AG09309 (cell line): ENCODE results near the gene ATG4B.
"Not testable (repeated sequence)": the region's sequence is repeated elsewhere in the genome, so short reads cannot be mapped to it uniquely, and the experiment has no call there.

Experiments
- DNase-seq: peaks from one replicate; pipeline ENCODE4 v3.0.0-alpha.2; 2010; ENCODE audit warnings: low read depth
- H3K4me3 ChIP-seq: 2 replicates; pipeline ENCODE4 v1.5.1; 2011; ENCODE audit warnings: mild to moderate bottlenecking, low read depth, low read length, moderate library complexity; ENCODE audit not compliant: control insufficient read depth
- TF ChIP-seq, protein P1 (sequence below): IDR thresholded peaks from 2 replicates; pipeline ENCODE4 v1.5.1; 2011; ENCODE audit warnings: mild to moderate bottlenecking, low read depth, low read length, inconsistent platforms; ENCODE audit not compliant: insufficient read depth, control insufficient read depth; ENCODE audit errors: missing control alignments

The ATG4B gene

DNA sequence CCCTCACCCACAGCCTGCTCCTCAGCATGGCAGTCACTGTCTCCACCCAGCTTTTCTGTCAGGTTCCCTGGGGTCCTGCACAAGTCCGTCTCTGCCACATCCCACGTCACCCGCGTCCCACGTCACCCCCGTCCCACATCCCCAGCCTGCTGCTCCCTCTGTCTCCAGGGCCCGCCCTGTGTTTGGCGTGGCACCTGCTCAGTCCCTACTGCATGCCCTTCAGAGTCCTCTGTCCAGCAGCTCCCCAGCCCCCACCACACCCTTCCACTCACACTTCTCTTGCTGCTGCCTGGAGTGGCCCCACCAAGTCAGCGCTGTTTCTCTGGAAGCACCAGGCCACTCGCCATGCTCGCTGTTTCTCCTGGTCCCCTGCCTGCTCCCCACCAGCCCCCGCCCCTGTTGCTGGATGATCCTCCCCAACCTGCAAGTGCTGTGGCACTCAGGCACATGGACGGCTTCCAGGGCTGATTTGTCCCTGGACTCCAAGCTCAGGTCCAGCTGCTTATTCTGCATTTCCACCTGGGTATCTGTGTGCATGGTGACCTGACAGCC is 18.8 kb downstream of the ATG4B start:
- TF ChIP-seq, protein P1, sequence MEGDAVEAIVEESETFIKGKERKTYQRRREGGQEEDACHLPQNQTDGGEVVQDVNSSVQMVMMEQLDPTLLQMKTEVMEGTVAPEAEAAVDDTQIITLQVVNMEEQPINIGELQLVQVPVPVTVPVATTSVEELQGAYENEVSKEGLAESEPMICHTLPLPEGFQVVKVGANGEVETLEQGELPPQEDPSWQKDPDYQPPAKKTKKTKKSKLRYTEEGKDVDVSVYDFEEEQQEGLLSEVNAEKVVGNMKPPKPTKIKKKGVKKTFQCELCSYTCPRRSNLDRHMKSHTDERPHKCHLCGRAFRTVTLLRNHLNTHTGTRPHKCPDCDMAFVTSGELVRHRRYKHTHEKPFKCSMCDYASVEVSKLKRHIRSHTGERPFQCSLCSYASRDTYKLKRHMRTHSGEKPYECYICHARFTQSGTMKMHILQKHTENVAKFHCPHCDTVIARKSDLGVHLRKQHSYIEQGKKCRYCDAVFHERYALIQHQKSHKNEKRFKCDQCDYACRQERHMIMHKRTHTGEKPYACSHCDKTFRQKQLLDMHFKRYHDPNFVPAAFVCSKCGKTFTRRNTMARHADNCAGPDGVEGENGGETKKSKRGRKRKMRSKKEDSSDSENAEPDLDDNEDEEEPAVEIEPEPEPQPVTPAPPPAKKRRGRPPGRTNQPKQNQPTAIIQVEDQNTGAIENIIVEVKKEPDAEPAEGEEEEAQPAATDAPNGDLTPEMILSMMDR: no peak
- no peak for DNase-seq
- no peak overlapping the region for H3K4me3 ChIP-seq

DNA sequence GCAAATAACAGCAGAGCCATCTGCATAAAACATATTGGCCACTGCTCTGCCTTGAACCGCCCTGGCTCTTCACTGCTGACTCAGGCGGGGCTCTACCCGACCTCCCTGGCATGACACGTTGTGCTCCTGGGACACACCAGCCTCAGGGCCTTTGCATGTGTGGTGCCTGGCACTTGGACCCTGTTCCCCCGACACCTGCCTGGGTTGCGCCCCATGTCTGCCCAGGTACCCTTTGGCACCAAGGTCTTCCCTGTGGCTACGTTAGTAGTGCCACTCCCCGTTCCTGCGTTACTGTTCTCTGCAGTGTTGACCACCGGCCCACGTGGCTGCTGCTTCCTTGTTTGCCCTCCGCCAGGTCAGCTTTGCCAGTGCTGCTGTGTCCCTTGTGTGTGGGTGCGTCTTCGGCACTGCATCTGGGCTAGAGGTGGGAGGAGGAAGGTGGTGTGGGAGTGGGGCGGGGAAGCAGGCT is 20.3 kb downstream of the ATG4B start:
- TF ChIP-seq, protein P1: no peak
- DNase-seq: no peak
- H3K4me3 ChIP-seq: no peak overlapping the region

DNA sequence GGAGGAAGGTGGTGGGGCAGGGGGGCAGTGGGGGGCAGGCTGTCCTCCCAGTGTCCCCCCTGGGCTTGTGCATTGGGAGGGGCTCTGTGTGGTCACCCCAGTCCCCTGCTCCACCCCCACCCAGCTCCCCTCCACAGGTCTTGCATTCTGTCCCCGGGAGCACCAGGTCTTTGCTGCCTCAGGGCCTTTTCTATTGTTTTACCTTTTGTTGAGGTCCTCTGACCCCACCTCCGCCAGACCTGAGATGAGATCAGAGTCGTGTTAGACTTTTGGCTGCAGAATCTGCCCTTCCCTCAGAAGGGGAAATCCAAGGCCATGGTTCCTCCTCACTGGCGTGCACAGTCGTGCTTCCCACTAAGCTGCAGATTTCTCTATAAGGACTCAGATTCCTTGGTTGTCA is 20.8 kb downstream of the ATG4B start:
- TF ChIP-seq, protein P1: no peak
- no peak for DNase-seq

DNA sequence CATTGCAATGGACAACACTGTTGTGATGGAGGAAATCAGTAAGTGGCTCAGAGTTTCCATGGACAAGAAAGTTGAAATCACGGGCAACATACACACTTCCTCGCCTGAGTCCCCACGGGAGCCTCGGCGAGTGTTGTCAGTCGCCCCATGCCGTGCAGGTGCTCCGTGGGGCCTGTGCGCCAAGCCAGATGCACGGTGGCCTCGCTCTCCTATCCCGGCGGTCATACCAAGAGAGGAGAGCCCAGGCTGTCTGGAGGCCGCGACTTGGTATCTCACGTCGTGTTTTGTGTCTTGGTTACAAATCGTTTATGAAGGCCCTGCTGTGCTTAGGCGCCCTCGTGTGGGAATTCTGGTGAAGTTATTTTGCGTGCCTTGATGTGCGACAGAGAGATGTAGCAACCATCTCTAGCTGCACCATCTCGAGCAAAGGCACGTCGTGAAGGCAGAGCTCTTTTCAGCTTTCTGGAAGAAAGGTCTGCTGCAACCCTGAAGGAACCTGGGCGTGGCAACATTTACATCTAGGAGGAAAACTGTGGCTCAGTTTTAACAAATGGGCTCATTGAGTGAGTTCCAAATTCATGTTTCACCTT is 21.8 kb downstream of the ATG4B start:
- no peak overlapping the region for H3K4me3 ChIP-seq
- TF ChIP-seq, protein P1: peak; percentile 74
- no peak for DNase-seq

More for the DNA sequence above, 20.8 kb downstream of the ATG4B start:
- no peak overlapping the region for H3K4me3 ChIP-seq

DNA sequence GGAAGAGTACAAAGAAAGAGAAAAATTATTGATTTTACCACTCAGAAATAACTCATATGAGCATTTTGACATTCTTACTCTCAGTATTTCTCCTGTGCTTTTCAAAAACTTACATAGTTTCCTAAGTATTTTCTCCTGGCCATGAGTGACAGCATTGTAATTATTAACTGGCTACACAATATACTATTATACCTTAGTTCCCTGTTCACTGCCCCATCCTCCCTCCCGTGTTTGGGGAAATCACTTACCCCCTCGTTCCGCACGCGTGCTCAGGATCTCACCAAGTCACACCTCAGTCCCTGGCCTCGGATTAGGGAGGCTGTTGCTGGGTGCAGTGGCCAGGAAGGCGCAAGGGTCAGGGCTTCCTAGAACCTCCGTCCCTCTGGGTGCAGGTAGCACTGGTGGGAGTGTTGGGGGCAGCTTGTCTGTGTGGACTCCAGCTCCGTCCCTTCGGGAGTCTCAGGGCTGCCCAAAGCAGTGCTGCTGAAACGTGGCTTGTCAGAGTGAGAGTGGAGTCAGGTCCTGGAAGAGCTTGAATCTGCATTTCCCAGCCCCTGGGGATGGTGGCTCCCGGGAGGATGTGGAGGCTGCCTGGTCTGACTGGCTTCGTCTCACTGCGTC is 23.2 kb downstream of the ATG4B start:
- no peak overlapping the region for H3K4me3 ChIP-seq
- TF ChIP-seq, protein P1: no peak
- DNase-seq: no peak

DNA sequence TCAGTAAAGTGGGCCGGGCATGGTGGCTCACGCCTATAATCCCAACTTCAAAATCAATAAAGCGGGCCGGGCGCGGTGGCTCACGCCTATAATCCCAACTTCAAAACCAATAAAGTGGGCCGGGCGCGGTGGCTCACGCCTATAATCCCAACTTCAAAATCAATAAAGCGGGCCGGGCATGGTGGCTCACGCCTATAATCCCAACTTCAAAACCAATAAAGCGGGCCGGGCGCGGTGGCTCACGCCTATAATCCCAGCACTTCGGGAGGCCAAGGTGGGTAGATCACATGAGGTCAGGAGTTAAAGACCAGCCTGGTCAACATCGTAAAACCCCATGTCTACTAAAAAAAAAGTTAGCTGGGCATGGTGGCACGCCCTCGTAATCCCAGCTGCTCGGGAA is 25.2 kb downstream of the ATG4B start:
- not testable (repeated sequence) for H3K4me3 ChIP-seq, DNase-seq

DNA sequence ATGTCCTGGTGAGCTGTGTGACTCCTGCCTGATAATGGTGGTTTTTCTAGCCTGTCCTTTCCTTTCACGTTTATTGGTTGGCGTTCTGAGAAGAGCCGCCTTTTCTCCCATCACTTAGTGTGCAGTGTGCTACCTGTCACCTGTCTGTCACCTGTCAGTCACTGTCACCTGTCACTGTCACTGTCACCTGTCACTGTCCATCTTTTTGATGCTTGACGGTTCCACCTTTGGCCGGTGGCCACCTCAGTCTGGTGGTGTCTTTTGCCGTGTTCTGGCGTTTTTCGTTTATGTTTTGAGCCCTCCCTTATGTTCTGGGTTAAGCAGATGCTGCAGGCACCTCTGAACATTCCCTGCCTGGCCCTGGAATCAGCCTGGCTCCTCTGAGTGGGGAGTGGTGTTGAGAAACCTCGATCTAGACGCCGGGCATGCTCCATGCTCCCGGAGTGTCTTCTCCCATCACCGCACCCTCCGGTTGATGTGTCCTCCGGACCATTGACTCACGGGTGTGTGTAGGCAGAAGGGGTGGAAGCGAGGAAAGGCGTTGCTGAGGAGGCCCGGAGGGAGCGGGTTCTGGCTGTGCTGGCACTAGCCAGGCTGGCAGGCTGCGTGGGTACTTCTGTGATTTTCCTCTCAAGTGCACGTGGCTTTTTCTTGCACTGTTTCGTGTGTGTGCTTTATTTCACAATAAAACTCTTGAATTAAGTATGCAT is 28.4 kb downstream of the ATG4B start:
- DNase-seq: no peak
- H3K4me3 ChIP-seq: peak overlapping the region; percentile 31; the same call in 1 of the 2 replicates
- TF ChIP-seq, protein P1: no peak
